ACC112 (cell line): ENCODE data around the gene PXK.
"Not testable (repeated sequence)": the region's sequence is repeated elsewhere in the genome, so short reads cannot be mapped to it uniquely, and the experiment has no call there.

Experiments
- H2AFZ ChIP-seq: fragments of 200-600 bp; sonication (generic); one replicate; pipeline ENCODE4 v1.6.0; 2017; ENCODE audit warnings: antibody characterized with exemption, low read length; ENCODE audit not compliant: unreplicated experiment
- H3K27ac ChIP-seq: fragments of 200-600 bp; sonication (generic); 2 replicates; pipeline ENCODE4 v1.5.1; 2014; ENCODE audit warnings: low read depth, mild to moderate bottlenecking, antibody characterized with exemption, low read length, moderate library complexity
- H3K27me3 ChIP-seq: fragments of 200-600 bp; sonication (generic); 2 replicates; pipeline ENCODE4 v1.6.1; 2014; ENCODE audit warnings: mild to moderate bottlenecking, antibody characterized with exemption, low read length, moderate library complexity, mixed read lengths; ENCODE audit not compliant: insufficient read depth
- H3K36me3 ChIP-seq: fragments of 200-600 bp; sonication (generic); 2 replicates; pipeline ENCODE4 v1.6.1; 2016; ENCODE audit warnings: mild to moderate bottlenecking, antibody characterized with exemption, low read length, moderate library complexity, mixed read lengths; ENCODE audit not compliant: insufficient read depth
- H3K4me1 ChIP-seq: fragments of 200-600 bp; sonication (generic); one replicate; pipeline ENCODE4 v1.6.1; 2016; ENCODE audit warnings: low read length, mixed read lengths; ENCODE audit not compliant: insufficient read depth, unreplicated experiment, control insufficient read depth
- H3K4me3 ChIP-seq: fragments of 200-600 bp; sonication (generic); 2 replicates; pipeline ENCODE4 v1.5.1; 2014; ENCODE audit warnings: mild to moderate bottlenecking, low read depth, low read length
- H3K79me2 ChIP-seq: fragments of 200-600 bp; sonication (generic); one replicate; pipeline ENCODE4 v1.6.0; 2016; ENCODE audit warnings: low read length; ENCODE audit not compliant: control insufficient read depth, unreplicated experiment, insufficient read depth

Gene PXK

DNA sequence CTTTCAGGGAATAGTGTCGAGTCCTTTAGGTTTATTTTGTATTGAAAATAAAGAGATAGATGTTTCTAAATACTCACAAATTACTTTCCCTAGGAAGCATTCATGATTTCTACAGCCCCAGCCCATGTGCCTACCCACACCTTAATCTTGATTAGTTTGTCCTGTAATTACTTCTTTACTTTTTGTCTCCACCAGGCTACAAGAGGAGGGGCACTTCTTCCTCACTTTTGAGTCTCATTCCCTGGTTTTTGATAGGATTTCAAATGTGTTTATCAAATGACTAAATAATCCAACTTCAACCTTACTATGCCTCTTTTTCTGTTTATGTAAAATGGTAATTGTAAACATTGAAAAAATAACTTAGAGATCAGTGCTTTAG is 1.8 kb downstream of the PXK start:
- Histone ChIP-seq H3K27me3 (no peaks in the 10 kb centered on the region), H3K79me2 (peaks cover 38% of the 10 kb centered on the region), H3K4me1 (peaks cover 32% of the 10 kb centered on the region), H3K36me3 (no peaks in the 10 kb centered on the region), H3K27ac (peak overlapping the region; percentile 98), H2AFZ (no peak overlapping the region), H3K4me3 (peak overlapping the region; percentile 81)

DNA sequence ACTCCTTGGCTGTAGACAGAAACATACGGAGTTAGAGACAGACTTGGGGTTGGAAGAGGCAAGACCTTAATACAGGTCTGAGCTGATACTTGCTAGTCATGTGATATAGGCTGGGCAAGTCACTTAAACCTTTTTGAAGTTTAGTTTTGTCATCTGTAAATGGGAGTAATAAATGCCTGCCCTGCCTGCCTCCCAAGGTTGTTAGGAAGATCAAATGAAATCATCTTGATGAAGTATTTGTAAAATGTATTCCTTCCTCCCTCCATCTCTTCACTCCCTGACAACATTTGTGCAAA is 2.9 kb downstream of the PXK start:
- Histone ChIP-seq H3K36me3 (no peaks in the 10 kb centered on the region), H2AFZ (peak overlapping the region; percentile 6), H3K4me1 (peaks cover 29% of the 10 kb centered on the region), H3K27me3 (no peaks in the 10 kb centered on the region), H3K79me2 (peaks cover 45% of the 10 kb centered on the region), H3K27ac (peak overlapping the region; percentile 98), H3K4me3 (peak overlapping the region; percentile 81)

DNA sequence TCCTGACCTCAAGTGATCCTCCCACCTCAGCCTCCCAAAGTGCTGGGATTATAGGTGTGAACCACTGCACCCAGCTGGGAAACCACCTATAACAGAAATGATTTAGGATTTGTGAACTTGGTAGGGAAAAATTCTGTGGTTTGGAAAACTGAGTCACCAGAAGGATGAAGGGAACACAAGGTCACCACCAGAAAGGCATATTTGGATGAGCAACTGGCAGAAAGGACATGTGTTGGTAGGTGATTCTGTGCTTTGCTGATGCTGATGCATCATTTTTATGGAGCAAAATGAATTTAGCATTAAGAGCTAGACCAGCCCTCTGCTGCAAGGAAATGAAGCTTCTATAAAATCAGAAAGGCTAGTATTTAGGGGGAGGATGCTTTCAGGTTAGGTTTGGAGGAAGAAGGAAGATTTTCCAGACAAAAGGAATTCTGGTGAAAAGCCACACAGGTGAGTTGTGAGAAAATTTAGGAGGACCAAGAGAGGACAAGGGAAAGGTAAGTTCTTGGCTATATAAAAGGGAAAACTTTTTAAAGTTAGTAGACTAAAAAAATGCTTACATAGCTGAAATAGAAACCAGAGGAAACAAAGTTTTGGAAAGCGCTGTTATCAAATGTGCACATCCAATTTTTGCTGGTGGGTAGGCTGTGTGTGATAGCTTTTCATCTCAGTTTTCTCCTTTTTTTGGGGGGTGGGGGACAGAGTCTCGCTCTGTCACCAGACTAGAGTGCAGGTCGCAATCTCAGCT is 3.6 kb downstream of the PXK start:
- Histone ChIP-seq H3K27ac (peak overlapping the region; percentile 98), H2AFZ (no peak overlapping the region), H3K79me2 (peaks cover 45% of the 10 kb centered on the region), H3K4me3 (no peak overlapping the region), H3K36me3 (no peaks in the 10 kb centered on the region), H3K4me1 (peaks cover 32% of the 10 kb centered on the region), H3K27me3 (no peaks in the 10 kb centered on the region)

DNA sequence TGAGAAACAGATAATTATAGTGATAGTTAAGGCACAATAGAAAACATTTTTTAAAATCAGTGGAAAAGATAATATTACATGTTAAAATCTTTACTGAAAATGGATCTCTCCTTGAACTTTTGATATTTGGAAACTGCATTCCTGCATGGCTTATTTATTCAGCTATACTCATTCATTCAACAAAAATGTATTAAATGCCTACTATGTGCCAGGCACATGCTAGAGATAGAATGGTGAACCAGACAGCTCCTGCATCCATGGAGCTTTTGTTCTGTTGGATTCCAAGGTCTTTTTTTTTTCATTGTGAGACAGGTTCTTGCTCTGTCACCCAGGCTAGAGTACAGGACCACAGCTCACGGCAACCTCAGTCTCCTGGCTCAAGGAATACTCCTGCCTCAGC is 4.5 kb downstream of the PXK start:
- Histone ChIP-seq H2AFZ (no peak overlapping the region), H3K36me3 (no peaks in the 10 kb centered on the region), H3K4me3 (no peak overlapping the region), H3K27me3 (no peaks in the 10 kb centered on the region), H3K79me2 (peaks cover 52% of the 10 kb centered on the region), H3K4me1 (peaks cover 35% of the 10 kb centered on the region), H3K27ac (peak overlapping the region; percentile 98; the same call in 1 of the 2 replicates)

DNA sequence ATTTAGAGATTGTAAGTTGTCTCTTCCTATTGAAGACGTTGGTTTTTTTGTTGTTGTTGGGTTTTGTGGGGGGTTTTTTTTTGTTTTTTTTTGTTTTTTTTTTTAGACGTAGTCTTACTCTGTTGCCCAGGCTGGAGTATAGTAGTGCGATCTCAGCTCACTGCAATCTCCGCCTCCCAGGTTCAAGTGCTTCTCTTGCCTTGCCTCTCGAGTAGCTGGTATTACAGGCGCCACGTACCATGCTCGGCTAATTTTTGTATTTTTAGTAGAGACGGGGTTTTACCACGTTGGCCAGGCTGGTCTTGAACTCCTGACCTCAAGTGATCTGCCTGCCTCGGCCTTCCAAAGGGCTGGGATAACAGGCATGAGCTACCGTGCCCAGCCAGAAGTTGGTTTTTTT is 6.5 kb downstream of the PXK start:
- Histone ChIP-seq H3K4me1 (peaks cover 32% of the 10 kb centered on the region), H3K79me2 (peaks cover 47% of the 10 kb centered on the region)
- H3K36me3 ChIP-seq, H2AFZ ChIP-seq, H3K4me3 ChIP-seq, H3K27ac ChIP-seq, H3K27me3 ChIP-seq: not testable (repeated sequence)

DNA sequence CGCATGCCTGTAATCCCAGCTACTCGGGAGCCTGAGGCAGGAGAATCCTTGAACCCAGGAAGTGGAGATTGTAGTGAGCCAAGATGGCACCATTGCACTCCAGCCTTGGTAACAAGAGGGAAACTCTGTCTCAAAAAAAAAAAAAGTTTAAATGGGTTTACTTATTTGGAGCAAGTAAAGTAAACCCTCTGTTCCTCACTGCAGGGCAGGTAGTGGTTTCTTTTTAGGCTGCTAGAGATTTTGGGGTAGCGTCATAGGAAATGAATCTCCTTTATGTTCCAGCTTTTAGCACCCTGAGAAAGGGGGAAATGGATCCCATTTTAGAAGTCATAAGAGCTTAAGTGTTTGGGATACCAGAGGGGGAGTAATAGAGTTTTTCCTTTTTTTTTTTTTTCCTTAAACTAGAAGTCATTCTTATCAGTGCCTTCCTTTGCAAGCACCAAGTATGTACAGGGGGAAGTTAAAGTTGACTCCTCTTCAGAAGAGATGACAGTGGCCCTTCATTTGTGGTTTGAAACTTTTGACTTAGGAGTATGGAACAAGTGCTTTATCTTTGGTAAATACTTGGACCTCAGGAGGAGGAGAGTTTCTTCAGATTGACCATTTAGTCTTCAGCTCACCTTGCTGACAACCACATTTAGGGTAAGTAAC is 8.0 kb downstream of the PXK start:
- Histone ChIP-seq H3K27me3 (no peaks in the 10 kb centered on the region), H3K4me3 (no peak overlapping the region), H3K27ac (peak overlapping the region; percentile 8; the same call in 1 of the 2 replicates), H3K4me1 (peaks cover 23% of the 10 kb centered on the region), H2AFZ (no peak overlapping the region), H3K36me3 (no peaks in the 10 kb centered on the region), H3K79me2 (peaks cover 43% of the 10 kb centered on the region)

DNA sequence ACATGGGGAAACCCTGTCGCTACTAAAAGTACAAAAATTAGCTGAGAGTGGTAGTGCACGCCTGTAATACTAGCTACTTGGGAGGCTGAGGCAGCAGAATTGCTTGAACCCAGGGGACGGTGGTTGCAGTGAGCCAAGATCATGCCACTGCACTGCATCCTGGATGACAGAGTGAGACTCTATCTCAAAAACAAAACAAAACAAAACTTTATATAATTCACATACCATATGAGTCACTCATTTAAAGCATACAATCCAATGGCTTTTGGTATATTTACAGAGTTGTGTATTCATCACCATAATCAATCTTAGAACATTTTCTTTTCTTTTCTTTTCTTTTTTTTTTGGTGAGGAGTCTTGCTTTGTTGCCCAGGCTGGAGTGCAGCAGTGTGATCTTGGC is 8.7 kb downstream of the PXK start:
- H3K27ac ChIP-seq: peak overlapping the region; percentile 8; the same call in 1 of the 2 replicates
- no peak overlapping the region for H3K4me3 ChIP-seq
- no peaks in the 10 kb centered on the region for H3K27me3 ChIP-seq
- H3K4me1 ChIP-seq: peaks cover 19% of the 10 kb centered on the region
- H3K79me2 ChIP-seq: peaks cover 41% of the 10 kb centered on the region
- no peaks in the 10 kb centered on the region for H3K36me3 ChIP-seq
- no peak overlapping the region for H2AFZ ChIP-seq

DNA sequence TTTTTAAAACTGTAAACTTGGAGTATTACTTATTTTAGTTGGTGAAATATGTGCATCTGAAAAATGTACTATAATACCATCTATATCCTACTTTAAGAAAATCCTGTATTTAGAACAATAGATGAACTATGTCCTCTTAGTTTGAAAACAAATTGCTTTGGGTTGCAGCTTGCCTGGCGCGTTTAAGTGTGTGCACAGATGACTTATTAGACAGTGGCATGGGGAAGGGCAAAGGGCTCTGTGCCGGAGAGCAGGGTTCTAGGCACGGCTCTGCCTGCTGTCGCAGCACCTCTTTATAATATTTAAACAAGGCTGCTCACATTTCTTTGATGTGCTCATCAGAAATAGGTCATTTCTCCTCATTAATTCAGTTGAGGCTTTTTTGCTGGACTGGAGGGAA is 10.0 kb downstream of the PXK start:
- no peak overlapping the region for H2AFZ ChIP-seq
- H3K79me2 ChIP-seq: peaks cover 30% of the 10 kb centered on the region
- H3K27ac ChIP-seq: no peak overlapping the region
- no peaks in the 10 kb centered on the region for H3K36me3 ChIP-seq
- peaks cover 10% of the 10 kb centered on the region for H3K4me1 ChIP-seq
- H3K4me3 ChIP-seq: no peak overlapping the region
- no peaks in the 10 kb centered on the region for H3K27me3 ChIP-seq

DNA sequence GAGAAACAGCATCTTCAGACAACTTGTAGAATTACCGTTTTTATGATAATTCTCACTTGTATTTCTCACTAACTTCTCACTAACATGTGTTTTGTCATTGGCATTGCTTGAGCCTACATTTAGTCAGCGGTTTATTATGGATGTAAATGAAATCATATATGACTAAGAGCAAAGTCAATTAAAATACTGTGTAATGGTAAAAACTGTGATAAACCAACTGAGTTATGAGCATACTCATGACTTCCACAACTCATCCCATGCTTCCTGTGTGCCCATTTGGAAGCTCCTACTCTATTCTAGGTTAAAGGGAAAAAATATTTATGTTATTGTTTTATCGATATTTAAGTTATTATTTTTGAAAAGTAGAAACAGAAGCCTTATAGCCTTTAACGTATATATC is 12.8 kb downstream of the PXK start:
- Histone ChIP-seq H3K79me2 (peaks cover 38% of the 10 kb centered on the region), H2AFZ (no peak overlapping the region), H3K27me3 (no peaks in the 10 kb centered on the region), H3K4me3 (no peak overlapping the region), H3K4me1 (peaks cover 19% of the 10 kb centered on the region), H3K36me3 (no peaks in the 10 kb centered on the region), H3K27ac (no peak overlapping the region)

DNA sequence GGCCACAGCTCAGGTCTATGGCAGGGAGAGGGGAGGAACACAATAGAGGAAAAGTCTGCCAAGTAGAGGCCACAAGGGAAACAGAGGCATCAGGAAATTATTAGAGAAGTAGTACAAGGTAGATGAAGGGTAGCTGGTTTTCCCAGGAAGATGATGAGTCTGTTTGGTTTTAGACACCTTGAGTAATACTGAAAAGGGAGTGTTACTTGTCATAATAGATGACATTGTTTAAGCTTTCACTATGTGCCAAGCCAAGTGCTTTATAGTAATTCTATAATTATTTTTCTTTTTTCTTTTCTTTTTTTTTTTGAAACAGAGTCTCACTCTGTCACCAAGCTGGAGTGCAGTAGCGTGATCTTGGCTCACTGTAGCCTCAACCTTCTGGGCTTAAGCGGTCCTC is 13.7 kb downstream of the PXK start:
- Histone ChIP-seq H2AFZ (no peak overlapping the region), H3K79me2 (peaks cover 39% of the 10 kb centered on the region), H3K27me3 (no peaks in the 10 kb centered on the region), H3K36me3 (no peaks in the 10 kb centered on the region), H3K27ac (no peak overlapping the region), H3K4me1 (peaks cover 16% of the 10 kb centered on the region), H3K4me3 (no peak overlapping the region)

DNA sequence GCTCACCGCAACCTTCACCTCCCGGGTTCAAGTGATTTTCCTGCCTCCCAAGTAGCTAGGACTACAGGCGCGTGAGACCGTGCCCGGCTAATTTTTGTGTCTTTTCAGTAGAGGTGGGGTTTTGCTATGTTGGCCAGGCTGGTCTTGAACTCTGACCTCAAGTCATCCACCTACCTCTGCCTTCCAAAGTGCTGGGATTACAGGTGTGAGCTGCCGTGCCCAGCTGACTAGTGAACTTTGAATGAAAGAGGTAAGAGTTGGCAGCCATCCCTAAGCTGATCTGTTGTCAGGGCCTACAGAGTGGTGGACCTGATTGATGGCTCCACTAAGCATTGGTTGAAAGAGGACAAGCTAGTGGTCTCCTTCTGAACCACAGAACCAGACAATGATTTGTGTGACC is 15.3 kb downstream of the PXK start:
- peaks cover 17% of the 10 kb centered on the region for H3K4me1 ChIP-seq
- H3K27me3 ChIP-seq: no peaks in the 10 kb centered on the region
- H3K4me3 ChIP-seq: no peak overlapping the region
- H3K79me2 ChIP-seq: peaks cover 37% of the 10 kb centered on the region
- H2AFZ ChIP-seq: no peak overlapping the region
- no peak overlapping the region for H3K27ac ChIP-seq
- H3K36me3 ChIP-seq: no peaks in the 10 kb centered on the region
